Activated gamma-delta T cell treated with Interleukin-2 at 50 U/mL for 16 hours (primary cell): ENCODE measurements around the gene FOXP1.

Experiments used
- DNase-seq: peaks from one replicate; pipeline ENCODE4 v3.0.0-alpha.2; 2020

Gene FOXP1

DNA sequence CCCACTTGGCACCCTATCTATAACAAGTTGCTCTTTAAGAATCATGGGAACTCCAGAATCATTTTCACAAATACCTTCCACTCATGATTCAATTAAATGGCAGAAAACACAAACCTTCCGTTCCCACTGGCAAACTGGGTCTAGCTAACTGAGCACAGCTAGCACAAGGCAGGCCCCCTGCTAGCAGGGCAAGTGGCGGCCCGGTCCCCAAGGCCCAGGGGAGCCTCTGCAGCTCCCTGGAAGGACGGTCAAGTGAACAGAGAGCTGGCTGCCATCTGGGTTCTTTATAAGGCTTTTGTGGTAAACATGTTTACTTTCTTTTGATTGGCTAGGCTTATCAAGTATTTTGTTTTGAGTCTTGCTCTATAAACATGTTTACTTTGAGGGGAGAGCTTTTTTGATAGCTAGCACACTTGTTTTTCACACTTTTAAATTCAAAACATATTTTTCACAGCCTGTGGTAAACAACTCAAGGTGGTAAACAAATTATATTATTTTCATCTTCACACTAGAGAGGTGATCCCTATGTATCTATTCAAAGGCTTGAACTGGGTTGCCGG lies 81.4 kb downstream of the FOXP1 start:
- no peak for DNase-seq

- DNase-seq: no peak
These were observed 82.8 kb downstream of the FOXP1 start for GRCh38 chr3:71500696-71501095.

DNA sequence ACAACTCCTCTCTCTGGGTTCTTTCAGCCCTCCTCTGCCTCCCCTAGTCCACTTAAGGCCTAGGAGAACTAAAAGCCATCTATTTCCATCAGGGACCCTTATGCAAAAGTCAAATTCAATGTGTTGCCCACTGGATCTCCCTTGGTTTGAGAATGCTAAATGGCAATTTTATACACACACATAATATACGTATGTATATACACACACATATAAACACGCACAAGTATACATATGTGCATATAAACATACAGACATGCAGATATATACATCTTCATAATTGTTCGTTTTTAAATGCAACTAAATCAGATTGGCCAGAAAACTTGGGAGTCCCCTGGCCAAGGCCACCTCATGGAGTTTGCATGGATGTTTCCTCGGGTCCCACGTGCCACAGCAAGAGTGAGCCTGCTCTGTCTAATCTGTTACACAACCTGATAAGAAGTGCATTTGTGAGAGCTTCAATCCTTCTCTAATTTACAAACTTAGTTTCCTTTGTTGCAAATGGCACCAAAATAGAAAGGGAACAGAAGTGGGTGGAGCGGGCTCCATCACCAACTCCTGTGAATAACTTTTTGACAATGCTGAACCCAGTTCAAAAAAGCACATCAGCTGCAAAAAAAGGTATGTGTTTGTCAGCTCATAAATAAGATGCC lies 84.2 kb downstream of the FOXP1 start:
- no peak for DNase-seq

GRCh38 chr3:71498543-71498942 lies 85.0 kb downstream of the FOXP1 start:
- no peak for DNase-seq

DNA sequence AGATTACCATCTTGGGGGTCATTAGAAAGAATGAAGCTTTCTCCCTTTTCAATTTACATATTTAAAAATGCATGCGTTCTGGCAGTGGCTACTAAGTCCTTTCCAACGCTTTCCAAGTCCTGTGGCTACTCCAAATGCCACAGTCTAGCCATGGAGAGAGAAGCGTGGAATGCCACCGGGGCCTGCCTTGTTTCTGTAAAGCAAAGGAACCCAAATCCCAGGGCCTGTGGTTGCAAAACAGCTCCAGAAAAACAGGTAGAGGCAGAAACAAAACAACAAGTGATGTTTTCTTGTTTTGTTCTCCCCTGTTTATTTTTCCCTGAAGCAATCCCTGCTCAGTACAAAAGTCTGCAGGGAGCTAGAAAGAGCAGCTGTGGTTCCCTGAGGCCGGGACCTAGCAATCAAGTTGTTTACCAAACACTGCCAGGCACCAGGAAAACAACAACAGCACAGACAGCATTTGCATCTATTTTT lies 85.5 kb downstream of the FOXP1 start:
- no peak for DNase-seq

GRCh38 chr3:71497367-71497897 lies 86.1 kb downstream of the FOXP1 start:
- DNase-seq: no peak

DNA sequence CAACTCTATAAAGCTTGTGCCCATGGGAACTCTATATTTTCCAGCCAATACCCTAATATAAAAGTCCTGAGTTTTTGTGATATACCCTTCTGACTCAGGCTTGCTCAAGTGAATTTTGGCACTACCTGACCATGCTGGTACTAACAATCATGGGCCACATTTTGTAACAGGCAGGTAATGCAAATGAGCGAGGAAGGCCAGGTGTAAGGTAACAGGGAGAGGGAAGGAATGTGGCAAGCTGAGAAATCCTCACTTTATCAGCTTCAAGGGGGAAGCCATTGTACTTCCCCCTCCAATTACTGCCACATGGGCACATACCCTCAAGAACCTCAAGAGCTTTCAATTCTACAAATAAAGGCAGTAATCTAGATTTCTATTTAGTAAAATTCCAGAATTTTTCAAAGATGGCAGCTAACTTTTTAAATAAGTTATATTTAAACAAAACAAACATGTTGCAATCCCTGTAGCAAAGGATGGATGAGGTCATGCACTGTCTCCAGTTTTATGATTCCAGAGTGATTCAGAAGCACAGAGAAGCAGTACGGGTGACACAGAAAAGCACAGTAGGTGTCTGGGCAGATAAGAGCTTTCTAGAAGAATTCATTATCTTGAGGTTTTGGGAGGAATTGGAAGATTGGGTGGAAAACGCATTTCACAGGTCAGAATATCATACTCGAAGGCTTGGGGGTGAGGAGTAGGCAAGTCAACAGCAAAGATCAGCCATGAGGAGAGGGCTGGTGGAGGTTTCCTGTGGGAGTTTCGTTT lies 87.6 kb downstream of the FOXP1 start:
- DNase-seq: no peak

GRCh38 chr3:71494212-71494611 lies 89.3 kb downstream of the FOXP1 start:
- DNase-seq: no peak

GRCh38 chr3:71492974-71493771 lies 90.4 kb downstream of the FOXP1 start:
- DNase-seq: no peak

GRCh38 chr3:71492566-71492965 lies 91.0 kb downstream of the FOXP1 start:
- no peak for DNase-seq

DNA sequence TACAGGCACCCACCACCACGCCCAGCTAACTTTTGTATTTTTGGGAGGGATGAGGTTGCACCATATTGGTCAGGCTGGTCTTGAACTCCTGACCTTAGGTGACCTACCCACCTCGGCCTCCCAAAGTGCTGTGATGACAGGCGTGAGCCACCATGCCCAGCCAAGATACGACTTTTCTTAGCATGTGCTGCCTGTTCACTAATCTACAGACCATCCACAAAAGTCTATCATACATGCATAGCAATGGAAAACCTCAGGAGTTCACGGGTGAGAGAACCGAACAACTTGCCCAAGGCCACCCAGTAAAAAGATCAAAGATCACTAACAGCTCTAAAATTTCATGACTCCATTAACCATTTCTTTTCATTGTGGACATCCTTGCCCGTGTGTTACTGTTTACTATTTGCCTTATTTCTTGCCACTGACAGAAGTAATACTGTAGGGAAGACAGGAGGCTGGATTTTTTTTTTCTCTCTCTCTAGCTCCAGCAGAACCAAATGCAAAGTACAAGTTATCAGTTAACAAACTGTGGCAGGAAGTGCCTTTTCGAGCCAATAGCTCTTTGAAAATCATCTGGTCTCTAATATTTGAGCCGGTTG lies 92.3 kb downstream of the FOXP1 start:
- no peak for DNase-seq

GRCh38 chr3:71490692-71491091 lies 92.8 kb downstream of the FOXP1 start:
- no peak for DNase-seq

DNA sequence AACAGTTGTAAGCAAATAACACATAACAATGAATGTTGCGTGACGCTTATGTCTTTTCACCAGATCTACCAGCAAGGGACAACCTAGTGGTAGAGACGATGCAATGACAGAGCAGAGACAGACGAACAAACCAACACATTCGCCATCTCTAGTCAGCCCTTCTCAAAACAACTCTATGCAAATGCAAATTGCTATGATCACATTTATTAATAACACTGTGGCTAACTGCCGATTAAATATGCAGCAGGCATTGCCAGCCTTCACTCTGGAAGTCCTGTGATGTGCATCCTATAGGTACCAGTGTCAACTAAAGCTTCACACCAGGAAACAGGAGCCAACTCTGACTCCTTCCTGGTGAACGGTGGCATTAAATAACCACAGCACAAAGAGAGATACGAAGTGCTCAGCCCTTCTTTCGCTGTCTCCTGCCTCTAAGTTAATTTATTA lies 94.2 kb downstream of the FOXP1 start:
- DNase-seq: no peak

DNA sequence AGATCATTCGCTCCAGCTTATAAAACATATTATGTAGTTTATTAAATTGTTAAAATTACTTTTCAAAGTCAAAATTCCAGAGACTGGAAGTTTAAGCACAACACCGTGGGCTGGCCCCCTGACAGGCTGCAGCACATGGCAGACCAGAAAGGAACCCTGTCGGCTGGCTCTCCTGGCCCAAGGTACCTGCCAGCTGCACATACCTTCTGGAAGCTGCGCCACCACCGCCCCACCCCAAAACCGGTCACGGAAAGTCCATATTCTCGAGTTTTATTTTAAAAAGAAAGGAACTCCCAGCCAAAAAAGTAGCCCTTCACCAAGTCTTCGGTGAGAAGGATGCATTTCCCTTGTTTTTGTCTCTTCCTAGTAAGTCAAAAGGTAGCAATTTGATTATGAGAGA lies 94.6 kb downstream of the FOXP1 start:
- no peak for DNase-seq

DNA sequence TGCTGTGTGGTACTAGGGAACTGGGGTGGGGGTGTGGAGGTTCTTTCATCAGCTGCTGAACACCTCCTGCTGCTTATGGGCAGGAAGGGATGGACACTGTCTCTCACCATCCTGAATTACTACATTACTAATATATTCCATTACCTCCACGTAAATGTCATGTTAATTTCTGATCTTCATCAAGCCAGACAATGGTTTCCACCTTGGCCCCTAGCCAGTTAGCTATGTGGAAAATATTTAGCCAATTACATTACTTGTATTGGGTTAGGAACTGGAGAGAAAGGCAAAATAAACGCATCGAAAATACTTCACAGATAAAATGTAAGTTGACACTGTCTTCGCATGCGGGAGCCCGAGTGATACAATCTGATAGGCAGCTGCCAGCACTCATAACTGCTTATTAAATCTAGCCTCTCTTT lies 95.1 kb downstream of the FOXP1 start:
- DNase-seq: no peak

DNA sequence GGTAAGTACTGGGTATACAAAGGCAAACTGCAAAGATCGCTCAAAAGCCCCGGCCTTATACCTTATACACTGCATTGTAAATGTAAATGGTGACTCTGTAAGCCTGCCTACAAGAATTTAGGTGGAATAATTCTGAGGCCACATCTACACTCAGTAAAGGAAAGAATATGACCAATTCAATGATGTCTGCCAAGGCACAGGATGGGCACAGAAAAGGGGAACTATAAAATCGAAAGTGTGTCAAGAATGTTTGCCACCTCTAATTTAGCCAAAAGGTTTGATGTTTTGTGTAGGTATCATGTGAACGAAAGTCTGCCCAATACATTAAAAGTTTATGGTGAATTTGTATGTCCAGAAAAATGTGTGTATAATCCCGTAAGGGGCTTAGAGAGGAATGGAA lies 96.1 kb downstream of the FOXP1 start:
- no peak for DNase-seq

DNA sequence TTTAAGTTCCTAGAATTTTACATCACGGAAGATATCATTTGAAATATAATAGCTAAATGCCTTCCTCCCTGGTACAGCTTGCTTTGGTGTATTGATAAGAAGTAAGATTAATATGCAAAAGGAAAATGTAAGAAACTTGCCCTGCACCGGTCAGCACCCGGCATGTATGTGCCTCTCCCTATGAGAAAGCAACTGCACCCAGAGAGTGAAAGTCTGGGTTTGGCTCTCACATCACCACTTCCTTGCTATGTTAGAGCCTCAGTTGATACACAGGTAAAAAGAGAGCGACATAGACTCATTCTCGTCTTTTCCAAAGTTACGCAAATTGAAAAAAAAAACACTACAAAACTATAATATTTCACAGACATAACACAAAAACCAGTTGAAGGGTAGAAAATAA lies 96.7 kb downstream of the FOXP1 start:
- no peak for DNase-seq

- DNase-seq: no peak
These were observed 97.6 kb downstream of the FOXP1 start for GRCh38 chr3:71485896-71486295.

- no peak for DNase-seq
These were observed 99.1 kb downstream of the FOXP1 start for GRCh38 chr3:71484452-71484851.

DNA sequence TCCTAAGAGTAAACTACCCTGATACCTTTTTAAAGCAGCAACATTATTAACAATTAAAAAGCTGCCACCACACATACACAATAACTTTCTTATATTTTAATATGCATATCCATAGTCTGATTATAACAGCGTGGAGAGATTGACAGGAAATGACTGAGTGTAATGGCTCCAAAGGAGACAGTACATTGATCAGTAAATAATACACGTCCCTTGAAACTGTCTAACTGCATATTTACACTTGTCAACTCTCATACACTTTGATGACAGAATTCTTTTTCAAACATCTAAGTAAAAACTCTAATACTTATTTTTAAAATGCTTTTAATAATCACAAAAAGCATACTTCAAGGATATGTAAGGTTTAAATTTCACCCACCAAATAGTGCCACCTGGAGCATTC lies 99.5 kb downstream of the FOXP1 start:
- no peak for DNase-seq

DNA sequence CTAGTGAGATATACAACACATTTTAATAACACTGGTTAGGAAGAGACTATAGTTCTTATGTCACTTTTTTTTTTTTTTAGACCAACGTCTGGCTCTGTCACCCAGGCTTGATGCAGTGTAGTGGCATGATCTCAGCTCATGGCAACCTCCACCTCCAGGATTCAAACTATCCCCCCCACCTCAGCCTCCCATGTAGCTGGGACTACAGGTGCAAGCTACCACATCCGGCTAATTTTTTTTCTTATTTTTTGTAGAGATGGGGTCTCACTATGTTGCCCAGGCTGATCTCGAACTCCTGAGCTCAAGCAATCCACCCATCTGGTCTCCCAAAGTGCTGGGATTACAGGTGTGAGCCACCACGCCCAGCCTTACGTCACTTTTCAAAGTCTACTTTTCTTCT lies 100.8 kb downstream of the FOXP1 start:
- no peak for DNase-seq

GRCh38 chr3:71478568-71478967 lies 105.0 kb downstream of the FOXP1 start:
- DNase-seq: no peak

DNA sequence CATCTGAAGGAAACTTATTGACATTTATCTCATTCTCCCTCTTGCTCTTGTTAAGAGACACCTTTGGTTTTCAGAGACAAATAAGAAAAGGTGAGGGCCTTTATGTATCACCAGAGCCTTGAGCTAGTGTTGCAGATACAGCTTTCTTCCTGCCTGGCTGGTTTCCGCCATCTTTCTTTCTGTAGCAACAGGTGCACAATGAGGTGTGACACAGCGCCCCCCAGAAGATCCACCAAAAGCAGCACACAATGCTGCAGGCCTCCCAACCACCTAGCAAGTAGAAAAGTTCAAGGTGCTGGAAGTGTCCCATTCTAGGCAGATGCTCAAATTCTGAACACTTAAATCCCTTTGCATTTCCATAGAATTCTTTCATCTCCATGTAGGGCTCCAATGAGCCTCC lies 106.6 kb downstream of the FOXP1 start:
- DNase-seq: no peak
